Left lobe of liver (tissue), 2 donors: ENCODE results near the gene KRT71. TPM values are rescaled to one million over a fixed set of nuclear protein-coding genes. Genes with fewer than 3 reads are reported as not detected.

Source experiments
- ATAC-seq: fragments of 200-7000 bp; cut with Tn5 transposase; one replicate; pipeline ENCODE4 v1.9.1; 2020; ENCODE audit warnings: mild to moderate bottlenecking, moderate library complexity
- DNase-seq: peaks from one replicate; pipeline ENCODE4 v3.0.0-alpha.2; 2020; ENCODE audit warnings: low spot score
- total RNA-seq: library from RNA; stranded (reverse); gene quantifications from one replicate; pipeline ENCODE4 v1.2.1, GENCODE V29; 2021
- donor health status: DM: no; HTN: no; CAD: no; lungs with moderate emphysema.
- donor health status: DM: no; HTN: yes; CAD: no.

Gene KRT71
- total RNA-seq, 1 donor from 2014 or later, result not detected

- no peak for DNase-seq
- no peak for ATAC-seq
Observed at GRCh38 chr12:52539821-52540173, 13.1 kb downstream of the KRT71 start.

DNA sequence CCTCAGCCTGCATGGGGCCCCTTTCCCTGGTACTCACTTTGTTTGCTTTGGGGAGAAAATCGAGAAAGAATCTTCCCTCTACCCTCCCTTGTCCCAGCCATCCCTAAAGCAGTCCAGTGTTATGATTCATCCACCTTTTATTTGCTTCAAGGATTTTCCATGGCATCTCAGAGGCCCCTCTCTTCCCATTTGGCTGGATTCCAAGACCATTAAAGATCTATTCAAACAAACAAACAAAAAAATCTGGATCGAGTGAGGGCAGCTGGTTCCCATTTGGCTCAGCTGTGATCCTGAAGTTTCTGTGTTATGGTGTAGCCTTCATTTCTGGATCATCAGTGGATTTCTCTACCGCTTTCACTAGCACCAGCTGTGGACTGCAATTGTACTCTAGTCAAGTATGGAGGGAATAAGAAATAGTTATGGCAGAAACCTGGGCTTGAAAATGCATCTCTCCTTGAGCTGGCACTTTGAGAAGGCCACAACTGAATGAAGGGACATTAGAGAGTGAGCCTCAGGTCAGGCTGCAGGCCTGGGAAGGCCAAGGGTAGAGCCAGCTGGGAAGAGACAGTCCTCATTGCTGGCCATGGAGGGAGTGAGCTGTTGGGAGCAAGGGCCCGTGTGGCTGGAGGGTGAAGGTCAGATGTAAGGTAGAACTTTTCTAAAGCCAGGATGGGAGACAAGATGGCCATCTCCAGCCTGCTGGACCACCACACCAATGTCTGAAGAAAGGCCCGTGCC lies 13.7 kb downstream of the KRT71 start:
- ATAC-seq (no peak), DNase-seq (no peak)

- DNase-seq (no peak), ATAC-seq (no peak)
Observed at GRCh38 chr12:52537101-52537500, 15.8 kb downstream of the KRT71 start.

GRCh38 chr12:52535574-52535973 lies 17.4 kb downstream of the KRT71 start:
- ATAC-seq (no peak), DNase-seq (no peak)

- DNase-seq (no peak), ATAC-seq (no peak)
Observed at GRCh38 chr12:52534482-52534881, 18.5 kb downstream of the KRT71 start.

- ATAC-seq, result no peak
- no peak for DNase-seq
Observed at GRCh38 chr12:52533686-52534470, 19.1 kb downstream of the KRT71 start.

- ATAC-seq, result no peak
- DNase-seq, result no peak
Observed at GRCh38 chr12:52532636-52533035, 20.3 kb downstream of the KRT71 start.

DNA sequence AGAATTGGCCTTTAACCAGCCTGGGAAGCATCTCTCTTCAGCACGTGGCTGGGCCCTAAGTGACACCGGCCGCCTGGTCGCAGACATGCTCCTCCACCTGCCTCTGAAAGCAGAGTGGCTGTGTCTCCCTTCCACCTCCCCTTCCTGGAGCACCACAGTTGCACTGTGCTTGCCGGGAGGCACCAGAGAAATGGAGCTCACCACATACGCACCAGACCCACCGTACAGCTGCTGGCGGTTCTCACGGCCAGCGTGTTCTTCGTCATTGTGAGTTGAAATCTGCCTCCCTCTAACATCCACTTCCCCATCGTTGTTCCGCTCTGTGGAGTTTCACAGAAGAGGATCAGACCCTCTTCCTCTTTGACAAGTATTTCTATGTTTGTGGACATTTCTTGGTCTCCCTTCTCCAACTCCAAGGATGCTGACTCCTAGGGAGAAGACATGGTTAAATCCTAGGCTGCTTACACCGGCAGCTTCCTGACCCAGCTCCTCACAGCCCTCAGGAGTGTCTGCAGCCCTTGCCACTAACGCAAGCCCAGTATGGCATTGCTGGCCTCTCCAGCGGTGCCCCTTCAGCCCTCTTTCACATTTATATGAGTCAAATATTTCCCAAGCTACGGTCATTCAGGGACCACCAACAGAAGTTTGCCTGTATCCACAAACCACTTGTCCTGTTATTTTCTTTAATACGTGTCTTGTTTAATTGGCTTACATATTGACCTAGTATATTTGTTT lies 21.2 kb downstream of the KRT71 start:
- no peak for DNase-seq

DNA sequence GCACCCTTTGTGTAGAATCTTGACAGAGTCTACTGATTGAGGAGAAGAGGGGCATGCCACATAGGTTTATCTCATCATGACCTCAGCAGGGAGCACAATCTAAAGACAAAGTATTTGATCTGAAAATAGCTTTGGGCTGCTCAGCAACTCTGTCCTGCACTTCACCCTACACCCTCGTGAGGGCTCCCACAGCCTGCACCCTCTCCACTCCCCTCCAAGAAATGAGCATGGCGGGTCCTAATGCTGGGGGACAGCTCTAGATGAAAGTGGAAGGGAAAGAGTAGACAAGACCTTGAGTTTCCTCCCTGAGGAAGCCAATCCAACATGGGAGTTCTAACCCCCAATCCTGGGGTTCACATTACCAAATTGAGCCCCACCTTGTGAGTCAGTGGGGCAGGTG lies 22.0 kb downstream of the KRT71 start:
- DNase-seq (no peak), ATAC-seq (no peak)

More for the DNA sequence above, 21.2 kb downstream of the KRT71 start:
- peak; percentile 29 for ATAC-seq

- no peak for DNase-seq
- ATAC-seq, result no peak
Observed at GRCh38 chr12:52530366-52530765, 22.6 kb downstream of the KRT71 start.

- no peak for ATAC-seq
- no peak for DNase-seq
Observed at GRCh38 chr12:52529846-52530245, 23.1 kb downstream of the KRT71 start.

DNA sequence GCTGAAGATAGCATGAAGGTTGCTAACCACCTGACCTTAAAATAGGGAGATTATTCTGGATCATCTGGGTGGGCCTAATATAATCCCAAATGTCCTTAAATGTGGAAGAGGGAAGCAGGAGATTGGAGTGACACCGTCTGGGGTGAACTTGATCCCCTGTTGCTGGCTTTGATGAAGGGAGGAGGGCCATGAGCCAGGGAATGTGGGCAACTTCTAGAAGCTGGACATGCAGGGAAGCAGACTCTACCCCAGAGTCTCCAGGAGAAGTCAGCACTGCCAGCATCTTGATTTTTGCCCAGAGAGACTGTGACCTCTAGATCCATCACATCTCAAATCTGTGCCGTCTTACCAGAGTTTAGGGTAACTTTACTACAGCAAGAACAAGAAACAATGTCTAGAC lies 23.5 kb downstream of the KRT71 start:
- DNase-seq (no peak), ATAC-seq (no peak)

- ATAC-seq, result no peak
- no peak for DNase-seq
Observed at GRCh38 chr12:52528641-52529143, 24.3 kb downstream of the KRT71 start.

DNA sequence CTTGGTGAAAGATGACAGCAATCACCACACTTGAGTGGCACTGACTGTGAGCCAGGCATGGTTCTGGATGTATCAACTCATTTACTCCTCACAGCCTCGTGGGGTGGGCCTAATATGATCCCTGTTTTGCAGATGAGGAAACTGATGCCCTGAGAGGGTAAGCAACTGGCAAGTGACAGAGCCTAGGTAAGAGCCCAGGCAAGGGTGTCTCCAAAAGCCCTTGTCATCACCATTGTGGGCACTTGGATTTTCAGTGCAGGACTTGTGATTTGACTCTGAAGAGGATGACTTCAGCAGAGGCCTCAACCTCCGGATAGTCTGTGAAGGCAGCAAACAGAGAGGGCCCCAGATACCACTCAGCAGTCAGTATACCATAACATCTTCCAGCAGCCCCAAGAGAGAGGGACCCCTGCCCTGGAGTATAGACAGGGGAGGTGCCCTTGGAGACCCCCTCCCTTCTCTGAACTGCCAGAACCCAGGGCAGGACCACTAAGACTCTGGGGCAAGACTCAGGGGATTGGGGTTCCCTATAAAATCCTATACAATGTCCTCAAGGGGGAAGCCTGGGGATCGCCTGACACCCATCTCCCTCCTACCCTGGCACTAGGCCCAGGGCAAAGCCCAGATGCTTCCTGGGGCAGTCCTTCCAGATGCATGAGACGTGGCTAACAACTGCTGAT lies 25.7 kb downstream of the KRT71 start:
- ATAC-seq (no peak), DNase-seq (peak; percentile 31)

DNA sequence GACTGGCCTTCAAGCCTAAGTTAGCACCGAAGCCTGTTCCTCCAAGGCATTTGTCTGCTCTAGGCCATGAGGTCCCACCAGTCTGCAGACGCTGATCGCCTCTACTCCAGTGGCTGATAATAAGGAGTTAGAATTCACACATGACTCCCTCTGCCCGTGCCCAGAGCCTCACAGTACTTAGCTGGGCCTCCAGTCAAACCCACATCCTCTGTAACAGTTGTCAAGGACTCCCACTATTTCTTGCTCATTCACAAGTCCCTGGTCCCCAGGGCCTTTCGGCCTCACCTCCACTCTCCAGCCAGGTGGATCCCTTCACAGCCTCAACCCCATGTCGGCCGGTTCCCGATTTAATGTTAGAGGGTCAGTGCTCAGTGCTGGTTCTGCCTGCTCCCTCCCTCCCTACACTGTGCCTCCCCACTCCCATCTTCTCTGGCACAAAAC lies 26.4 kb downstream of the KRT71 start:
- DNase-seq (peak; percentile 18), ATAC-seq (no peak)

- DNase-seq (peak; percentile 22), ATAC-seq (no peak)
Observed at GRCh38 chr12:52525661-52526499, 27.1 kb downstream of the KRT71 start.

GRCh38 chr12:52524898-52525591 lies 27.9 kb downstream of the KRT71 start:
- ATAC-seq (no peak), DNase-seq (peak; percentile 11)

DNA sequence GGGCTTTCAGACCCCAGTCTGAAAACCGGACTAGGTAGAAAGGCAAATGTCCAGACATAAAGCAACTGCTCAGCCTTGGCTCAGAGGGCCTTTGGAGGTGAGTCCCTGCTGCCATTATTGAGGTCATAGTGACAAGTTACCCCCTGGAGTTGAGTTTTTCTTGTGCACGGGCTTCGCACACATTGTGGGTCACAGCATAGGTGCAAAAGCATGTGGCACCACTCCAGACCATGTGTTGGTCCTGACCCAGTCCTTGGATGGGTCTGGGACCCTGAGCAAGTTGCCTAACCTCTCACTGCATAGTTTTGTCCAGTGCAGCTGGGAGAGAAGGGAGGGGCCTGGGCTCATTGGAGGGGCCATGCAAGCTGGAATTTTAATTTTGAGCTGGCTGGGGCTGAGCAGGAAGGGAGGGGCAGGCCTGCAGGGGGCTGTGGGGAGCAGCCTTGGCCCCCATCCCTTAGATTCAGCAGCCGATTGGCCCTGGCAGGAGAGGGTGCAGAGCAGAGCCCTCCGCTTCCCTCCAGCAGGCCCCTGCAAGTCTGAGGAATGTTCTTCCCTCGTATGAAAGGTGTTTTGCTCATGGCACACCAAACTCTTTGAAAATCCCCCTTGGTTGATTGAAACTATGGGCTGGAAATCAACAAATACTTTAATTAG lies 28.6 kb downstream of the KRT71 start:
- ATAC-seq (no peak), DNase-seq (peak; percentile 18)

GRCh38 chr12:52523824-52524223 lies 29.1 kb downstream of the KRT71 start:
- no peak for ATAC-seq

More at GRCh38 chr12:52523824-52524223, 29.1 kb downstream of the KRT71 start:
- DNase-seq, result peak; percentile 22
